Naive B cell (primary cell): ENCODE results near the gene CAMK1D. TPM values are rescaled to one million over a fixed set of nuclear protein-coding genes. Genes with fewer than 3 reads are reported as not detected.

Experiments used
- ATAC-seq, 2 donors: fragments of 150-1000 bp; cut with Tn5 transposase; 2 replicates each; pipeline ENCODE4 v1.10.0; 2021; ENCODE audit warnings: low read depth in 2 of 2, mild to moderate bottlenecking in 2 of 2, moderate library complexity in 2 of 2
- DNase-seq: peaks from one replicate; pipeline ENCODE4 v3.0.0; 2022
- H3K27ac Mint-ChIP-seq, 6 donors: one replicate each; pipeline ENCODE4 v1.8.0; 2020 to 2022; ENCODE audit warnings: mild to moderate bottlenecking in 6 of 6, mixed read lengths in 6 of 6, moderate library complexity in 5 of 6, inconsistent platforms in 2 of 6
- H3K27me3 Mint-ChIP-seq, 3 donors: one replicate each; pipeline ENCODE4 v1.8.0; 2021 to 2022; ENCODE audit warnings: mixed read lengths in 3 of 3, mild to moderate bottlenecking in 1 of 3
- H3K36me3 Mint-ChIP-seq, 2 donors: one replicate each; pipeline ENCODE4 v1.8.0; 2020 to 2022; ENCODE audit warnings: mixed read lengths in 2 of 2, inconsistent platforms in 1 of 2, mild to moderate bottlenecking in 1 of 2
- H3K4me1 Mint-ChIP-seq, 3 donors: one replicate each; pipeline ENCODE4 v1.8.0; 2020 to 2022; ENCODE audit warnings: mixed read lengths in 3 of 3, inconsistent platforms in 1 of 3, mild to moderate bottlenecking in 1 of 3, moderate library complexity in 1 of 3
- H3K4me3 Mint-ChIP-seq, 8 donors: one replicate each; pipeline ENCODE4 v1.8.0; 2020 to 2022; ENCODE audit warnings: mild to moderate bottlenecking in 8 of 8, mixed read lengths in 8 of 8, moderate library complexity in 8 of 8, inconsistent platforms in 2 of 8
- H3K9me3 Mint-ChIP-seq, 7 donors: one replicate each; pipeline ENCODE4 v1.8.0; 2020 to 2022; ENCODE audit warnings: mixed read lengths in 7 of 7, mild to moderate bottlenecking in 5 of 7, inconsistent platforms in 2 of 7, moderate library complexity in 1 of 7
- polyA plus RNA-seq, 6 donors: library from polyadenylated mRNA; unstranded; fragments of 300-500 nt; fragmentation: Illumina TruSeq; gene quantifications; one replicate each; pipeline ENCODE4 v1.2.3, GENCODE V29; 2021; ENCODE audit warnings: low read depth in 6 of 6

The CAMK1D gene
- polyA plus RNA-seq, 6 donors from 2014 or later: 12.2 to 54.1 (median 35.6) TPM

- Mint-ChIP-seq H3K4me3 (no peak overlapping the region), H3K4me1 (peaks cover 0 to 9% (median 5%) of the 10 kb centered on the region in 3 donors), H3K27me3 (no peaks in the 10 kb centered on the region), H3K9me3 (no peaks in the 10 kb centered on the region), H3K27ac (no peak overlapping the region), H3K36me3 (peaks cover 30 to 43% of the 10 kb centered on the region in 2 donors)
- no peak for DNase-seq
- no peak for ATAC-seq
Measured at GRCh38 chr10:12795315-12796110, 446.2 kb downstream of the CAMK1D start.

- Mint-ChIP-seq H3K9me3 (no peaks in the 10 kb centered on the region), H3K27me3 (no peaks in the 10 kb centered on the region), H3K27ac (peak overlapping the region in 1 of 6 donors; percentile 34), H3K4me3 (no peak overlapping the region), H3K36me3 (peaks cover 26 to 37% of the 10 kb centered on the region in 2 donors), H3K4me1 (peaks cover 0 to 13% (median 5%) of the 10 kb centered on the region in 3 donors)
- ATAC-seq (no peak), DNase-seq (no peak)
Measured at GRCh38 chr10:12796401-12797160, 447.2 kb downstream of the CAMK1D start.

GRCh38 chr10:12797471-12798262 lies 448.3 kb downstream of the CAMK1D start:
- Mint-ChIP-seq H3K4me1 (peaks cover 0 to 13% (median 5%) of the 10 kb centered on the region in 3 donors), H3K27me3 (no peaks in the 10 kb centered on the region), H3K4me3 (no peak overlapping the region), H3K9me3 (no peaks in the 10 kb centered on the region), H3K36me3 (peaks cover 27 to 37% of the 10 kb centered on the region in 2 donors), H3K27ac (peak overlapping the region in 2 of 6 donors; percentile 28 to 74)
- ATAC-seq (no peak), DNase-seq (no peak)

GRCh38 chr10:12799144-12799543 lies 449.8 kb downstream of the CAMK1D start:
- DNase-seq (no peak), ATAC-seq (no peak)
- Mint-ChIP-seq H3K36me3 (peaks cover 20 to 31% of the 10 kb centered on the region in 2 donors), H3K4me3 (no peak overlapping the region), H3K4me1 (peaks cover 0 to 8% (median 5%) of the 10 kb centered on the region in 3 donors), H3K9me3 (no peaks in the 10 kb centered on the region), H3K27ac (no peak overlapping the region), H3K27me3 (no peaks in the 10 kb centered on the region)

GRCh38 chr10:12799714-12800113 lies 450.4 kb downstream of the CAMK1D start:
- H3K27ac Mint-ChIP-seq: peak overlapping the region in 2 of 6 donors; percentile 59 to 91
- no peaks in the 10 kb centered on the region for H3K27me3 Mint-ChIP-seq
- H3K9me3 Mint-ChIP-seq: no peaks in the 10 kb centered on the region
- H3K36me3 Mint-ChIP-seq: peaks cover 17 to 28% of the 10 kb centered on the region in 2 donors
- ATAC-seq (no peak), DNase-seq (no peak)
- H3K4me1 Mint-ChIP-seq: peaks cover 0 to 8% (median 5%) of the 10 kb centered on the region in 3 donors
- peak overlapping the region in 1 of 8 donors; percentile 33 for H3K4me3 Mint-ChIP-seq

- Mint-ChIP-seq H3K4me3 (no peak overlapping the region), H3K9me3 (no peaks in the 10 kb centered on the region), H3K4me1 (peaks cover 0 to 8% (median 5%) of the 10 kb centered on the region in 3 donors), H3K27me3 (no peaks in the 10 kb centered on the region), H3K36me3 (peaks cover 17 to 24% of the 10 kb centered on the region in 2 donors), H3K27ac (no peak overlapping the region)
- DNase-seq (no peak), ATAC-seq (no peak)
Measured at GRCh38 chr10:12800302-12800701, 451.0 kb downstream of the CAMK1D start.

- DNase-seq: no peak
- no peaks in the 10 kb centered on the region for H3K9me3 Mint-ChIP-seq
- no peaks in the 10 kb centered on the region for H3K27me3 Mint-ChIP-seq
- peaks cover 17% of the 10 kb centered on the region in 2 donors for H3K36me3 Mint-ChIP-seq
- ATAC-seq: no peak
- no peak overlapping the region for H3K4me3 Mint-ChIP-seq
- H3K4me1 Mint-ChIP-seq: peaks cover 0 to 8% (median 5%) of the 10 kb centered on the region in 3 donors
- peak overlapping the region in 1 of 6 donors; percentile 1 for H3K27ac Mint-ChIP-seq
Measured at GRCh38 chr10:12801214-12802087, 452.1 kb downstream of the CAMK1D start.

- no peak for DNase-seq
- no peaks in the 10 kb centered on the region for H3K27me3 Mint-ChIP-seq
- no peak overlapping the region for H3K4me3 Mint-ChIP-seq
- peaks cover 0 to 12% (median 5%) of the 10 kb centered on the region in 3 donors for H3K4me1 Mint-ChIP-seq
- H3K27ac Mint-ChIP-seq: peak overlapping the region in 1 of 6 donors; percentile 38
- no peak for ATAC-seq
- peaks cover 17 to 23% of the 10 kb centered on the region in 2 donors for H3K36me3 Mint-ChIP-seq
- H3K9me3 Mint-ChIP-seq: no peaks in the 10 kb centered on the region
Measured at GRCh38 chr10:12803776-12804175, 454.4 kb downstream of the CAMK1D start.

- Mint-ChIP-seq H3K4me3 (no peak overlapping the region), H3K27ac (peak overlapping the region in 2 of 6 donors; percentile 31 to 59), H3K4me1 (peaks cover 0 to 14% (median 6%) of the 10 kb centered on the region in 3 donors), H3K36me3 (peaks cover 6 to 18% of the 10 kb centered on the region in 2 donors), H3K27me3 (no peaks in the 10 kb centered on the region), H3K9me3 (no peaks in the 10 kb centered on the region)
- ATAC-seq: no peak
- DNase-seq: no peak
Measured at GRCh38 chr10:12806228-12807095, 457.1 kb downstream of the CAMK1D start.

- H3K4me3 Mint-ChIP-seq: no peak overlapping the region
- DNase-seq (no peak), ATAC-seq (no peak)
- no peaks in the 10 kb centered on the region for H3K9me3 Mint-ChIP-seq
- H3K27me3 Mint-ChIP-seq: no peaks in the 10 kb centered on the region
- peaks cover 4 to 19% of the 10 kb centered on the region in 2 donors for H3K36me3 Mint-ChIP-seq
- peaks cover 0 to 13% (median 6%) of the 10 kb centered on the region in 3 donors for H3K4me1 Mint-ChIP-seq
- peak overlapping the region in 1 of 6 donors; percentile 80 for H3K27ac Mint-ChIP-seq
Measured at GRCh38 chr10:12807096-12807755, 457.9 kb downstream of the CAMK1D start.

GRCh38 chr10:12808014-12808613 lies 458.8 kb downstream of the CAMK1D start:
- Mint-ChIP-seq H3K36me3 (peaks cover 10 to 28% of the 10 kb centered on the region in 2 donors), H3K27ac (peak overlapping the region in 3 of 6 donors; percentile 9 to 77 (median 10)), H3K9me3 (peaks cover 0 to under 1% (median 0%) of the 10 kb centered on the region in 7 donors), H3K4me3 (no peak overlapping the region), H3K27me3 (no peaks in the 10 kb centered on the region), H3K4me1 (peaks cover 0 to 13% (median 6%) of the 10 kb centered on the region in 3 donors)
- ATAC-seq (no peak), DNase-seq (no peak)
